ENCODE results near the gene TROAP. TPM values are rescaled to one million over a fixed set of nuclear protein-coding genes. Genes with fewer than 3 reads are reported as not detected.

TROAP gene
- total and polyA plus RNA-seq, 9 of the 15 experiments (the other 6 are each of a cell fraction or from before 2014, with no cell fraction given) = 46.4 to 171 (median 59.8) TPM

- CTCF ChIA-PET (ENCODE audit: low intra/inter-chr PET ratio) = interaction anchor here (0.6 to 8.6 kb wide), 2 partner anchors 148 to 152 kb away, joined by 5 to 185 read pairs; no protein-coding TSS in a partner anchor
- H3K27ac ChIP-seq (ENCODE audit: extremely low read depth, low read depth, low read length) = no peak overlapping the region
- TF ChIP-seq SMARCA5 (IDR thresholded peaks at IDR 0.05) = no peak
- no peak for TF ChIP-seq TFE3 (CRISPR knock-in tag; IDR thresholded peaks at IDR 0.05)
- TF ChIP-seq BCOR (IDR thresholded peaks at IDR 0.05) = peak; percentile 66
- TF ChIP-seq KDM1A (IDR thresholded peaks at IDR 0.05) = 0 out of 4 replicates have a peak, but pooled peaks of 1 of the 2 experiments have one; percentile 34
- TF ChIP-seq ADNP (tag; IDR thresholded peaks at IDR 0.05) = peak; percentile 68
- TF ChIP-seq RBM25 (IDR thresholded peaks at IDR 0.05; ENCODE audit: low read depth, low read length, severe bottlenecking) = peak; percentile 86
- H3K4me3 ChIP-seq = no peak overlapping the region
- H3K79me2 ChIP-seq (ENCODE audit: control insufficient read depth, insufficient read depth, low read length) = peaks cover 4% of the 10 kb centered on the region; the same call in 2 of the 3 replicates
- H3K4me2 ChIP-seq (ENCODE audit: insufficient read depth, low read length) = no peak overlapping the region
- peaks cover 8 to 13% of the 10 kb centered on the region in 2 experiments; a peak in 3 of 5 replicates for H3K4me1 ChIP-seq (replicated peaks in 1 of 2; ENCODE audit: control insufficient read depth in 2 of 2, insufficient read depth in 2 of 2, low read length in 2 of 2)
- intact Hi-C loops (cut with micrococcal nuclease) = no loop called here
- FAIRE-seq (no peak), DNase-seq (ENCODE audit: extremely low read depth in 1 of 4, low spot score in 3 of 4) (no peak), ATAC-seq (no peak)
- in situ Hi-C loops (cut with MboI) = loop anchor here (5.0 kb wide), 1 partner anchor 155 kb away; no protein-coding TSS in a partner anchor
- no peaks in the 10 kb centered on the region for H4K20me1 ChIP-seq (replicated peaks; ENCODE audit: control insufficient read depth, insufficient read depth, low read length)
- H3K9me3 ChIP-seq (replicated peaks; ENCODE audit: control insufficient read depth, insufficient read depth, low read depth, low read length) = no peaks in the 10 kb centered on the region
- WGBS (ENCODE audit: insufficient coverage, low coverage, missing lambda C conversion rate) = 80% methylated on average over 1 of the region's 1 CpG
- POLR2A ChIA-PET = no interaction called here
- no TSS peak for BruUV-seq (replicated peaks)
- no peaks in the 10 kb centered on the region for H3K36me3 ChIP-seq (ENCODE audit: control insufficient read depth, insufficient read depth, low read length)
- H3K9me1 ChIP-seq (ENCODE audit: control insufficient read depth, insufficient read depth, low read length) = no peaks in the 10 kb centered on the region
- H3K9ac ChIP-seq (ENCODE audit: insufficient read depth in 1 of 2, low read depth in 2 of 2, low read length in 2 of 2) = no peak overlapping the region
- H2AFZ ChIP-seq (ENCODE audit: low read depth, low read length) = no peak overlapping the region
- H3K27me3 ChIP-seq (ENCODE audit: control insufficient read depth in 2 of 2, insufficient read depth in 2 of 2, low read length in 2 of 2) = no peaks in the 10 kb centered on the region
Measured at GRCh38 chr12:49362077-49362476, 39.0 kb downstream of the TROAP start.

Data from K562 (cell line).